Measurements from ENCODE around the gene SDC3.
"Not testable (repeated sequence)": the region's sequence is repeated elsewhere in the genome, so short reads cannot be mapped to it uniquely, and the experiment has no call there.

The SDC3 gene

DNA sequence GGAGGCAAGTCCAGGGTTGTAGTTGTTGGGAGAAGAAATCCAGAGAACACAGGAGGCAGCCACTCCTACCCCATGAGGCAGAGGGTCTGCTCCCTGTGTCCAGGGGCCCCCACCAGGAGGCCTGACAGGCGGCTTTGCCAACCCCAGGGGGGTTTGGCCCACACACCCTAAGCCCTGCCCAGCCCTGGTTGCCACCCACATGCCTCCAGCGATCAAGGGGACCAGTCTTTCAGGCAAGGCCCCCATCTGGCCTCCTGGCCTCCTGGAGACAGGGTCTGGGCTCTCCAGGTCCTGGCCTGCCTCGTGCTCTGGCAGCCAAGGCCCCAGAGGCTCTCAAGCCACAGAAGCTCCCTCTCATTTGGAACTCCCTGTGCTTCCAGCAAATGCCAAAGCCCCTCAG lies 38.5 kb downstream of the SDC3 start:
- H3K9ac ChIP-seq: peak overlapping the region in 2 of 11 experiments; percentile 20 to 52; a peak in 1 of 22 replicates
- peaks cover 0 to 56% (median 0%) of the 10 kb centered on the region in 11 experiments; a peak in 6 of 22 replicates for H3K36me3 ChIP-seq
- no peak overlapping the region for H3K27ac ChIP-seq
- peak overlapping the region in 3 of 11 experiments; percentile 45 to 65 (median 55); a peak in 6 of 22 replicates for H3K4me2 ChIP-seq
- H3K27me3 ChIP-seq: peaks cover 98 to 100% (median 100%) of the 10 kb centered on the region in 11 experiments
- peaks cover 84 to 96% (median 91%) of the 10 kb centered on the region in 11 experiments for H4K20me1 ChIP-seq
- no peak for TF ChIP-seq Cebpa-rat (IDR thresholded peaks at IDR 0.05)
- H3K4me1 ChIP-seq: peaks cover 4 to 76% (median 10%) of the 10 kb centered on the region in 10 experiments; a peak in 15 of 20 replicates
- no peaks in the 10 kb centered on the region; a peak in 1 of 22 replicates for H3K9me3 ChIP-seq (replicated peaks in 1 of 11)
- no peak overlapping the region for H3K4me3 ChIP-seq

DNA sequence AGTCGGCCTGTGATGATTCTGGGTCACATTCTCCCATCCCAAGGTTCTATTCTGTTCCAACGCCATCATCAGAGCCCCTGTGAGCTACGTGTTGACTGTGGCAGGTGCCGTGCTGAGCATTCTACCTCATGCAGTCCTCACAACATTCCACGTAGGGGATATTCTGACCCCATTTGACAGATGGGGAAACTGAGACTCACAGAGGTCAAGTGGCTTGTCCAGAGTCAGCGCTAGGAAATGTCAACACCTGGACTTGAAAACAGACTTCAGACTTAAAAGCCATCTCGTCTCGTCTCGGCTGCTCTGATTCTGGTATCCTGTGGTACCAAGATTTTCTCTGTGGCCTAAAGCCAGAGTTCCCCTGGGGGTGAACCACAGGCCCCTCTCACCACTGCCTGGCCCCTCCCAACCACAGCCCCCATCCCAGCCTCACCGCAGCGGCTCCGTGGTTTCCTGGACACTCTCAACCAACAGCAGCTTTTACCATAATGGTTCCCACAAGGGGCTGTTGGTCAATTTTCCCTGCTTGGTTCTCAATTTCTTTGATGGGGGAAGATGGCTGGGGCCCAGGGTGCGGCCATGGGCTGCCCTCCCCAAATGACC lies 39.6 kb downstream of the SDC3 start:
- peaks cover 0 to 45% (median 0%) of the 10 kb centered on the region in 11 experiments; a peak in 6 of 22 replicates for H3K36me3 ChIP-seq
- peaks cover 98 to 100% (median 100%) of the 10 kb centered on the region in 11 experiments for H3K27me3 ChIP-seq
- H3K4me1 ChIP-seq: peaks cover 4 to 66% (median 10%) of the 10 kb centered on the region in 10 experiments; a peak in 15 of 20 replicates
- H3K27ac ChIP-seq: no peak overlapping the region
- peaks cover 75 to 96% (median 89%) of the 10 kb centered on the region in 11 experiments for H4K20me1 ChIP-seq
- TF ChIP-seq Cebpa-rat (IDR thresholded peaks at IDR 0.05): no peak
- peak overlapping the region in 8 of 11 experiments; percentile 2 to 65 (median 36); a peak in 10 of 22 replicates for H3K4me2 ChIP-seq
- H3K9me3 ChIP-seq (replicated peaks in 1 of 11): no peaks in the 10 kb centered on the region
- no peak overlapping the region for H3K4me3 ChIP-seq
- H3K9ac ChIP-seq: no peak overlapping the region

GRCh38 chr1:30868057-30868456 lies 40.5 kb downstream of the SDC3 start:
- Histone ChIP-seq H3K36me3 (peaks cover 0 to 36% (median 0%) of the 10 kb centered on the region in 11 experiments; a peak in 6 of 22 replicates), H4K20me1 (peaks cover 67 to 90% (median 84%) of the 10 kb centered on the region in 11 experiments), H3K4me1 (peaks cover 4 to 58% (median 10%) of the 10 kb centered on the region in 10 experiments; a peak in 15 of 20 replicates), H3K27me3 (peaks cover 98 to 100% (median 100%) of the 10 kb centered on the region in 11 experiments)
- not testable (repeated sequence) for H3K9ac ChIP-seq; H3K27ac ChIP-seq; H3K4me2 ChIP-seq; H3K9me3 ChIP-seq (replicated peaks in 1 of 11); H3K4me3 ChIP-seq
- peak in 5 of 11 experiments; percentile 13 to 61 (median 29); a peak in 2 of 22 replicates for TF ChIP-seq Cebpa-rat (IDR thresholded peaks at IDR 0.05)

DNA sequence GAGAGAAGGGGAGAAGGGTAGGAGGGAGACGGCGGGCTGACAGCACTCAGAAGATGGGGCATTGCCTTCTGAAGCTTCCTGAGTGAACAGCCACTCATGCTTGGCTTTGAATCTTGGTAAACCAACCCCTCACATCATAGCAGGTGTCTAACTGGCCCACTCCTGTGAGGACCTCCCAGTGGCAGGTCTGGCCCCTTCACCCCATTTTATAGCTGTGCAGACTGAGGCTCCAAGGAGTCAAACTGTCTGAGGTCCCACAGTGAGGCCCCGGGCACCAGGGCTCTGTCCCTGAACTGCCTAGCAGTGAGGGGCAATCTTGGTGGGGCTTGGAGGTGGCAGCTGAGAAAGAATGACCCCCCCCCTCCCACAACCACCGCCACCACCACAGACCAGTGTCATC lies 41.0 kb downstream of the SDC3 start:
- TF ChIP-seq Cebpa-rat (IDR thresholded peaks at IDR 0.05): no peak
- peaks cover 0 to 31% (median 0%) of the 10 kb centered on the region in 11 experiments; a peak in 6 of 22 replicates for H3K36me3 ChIP-seq

GRCh38 chr1:30866594-30866993 lies 42.0 kb downstream of the SDC3 start:
- no peak overlapping the region for H3K27ac ChIP-seq
- H3K9ac ChIP-seq: no peak overlapping the region
- peaks cover 0 to 21% (median 0%) of the 10 kb centered on the region in 11 experiments; a peak in 4 of 22 replicates for H3K36me3 ChIP-seq
- no peaks in the 10 kb centered on the region for H3K9me3 ChIP-seq (replicated peaks in 1 of 11)
- peaks cover 4 to 43% (median 10%) of the 10 kb centered on the region in 10 experiments; a peak in 15 of 20 replicates for H3K4me1 ChIP-seq
- TF ChIP-seq Cebpa-rat (IDR thresholded peaks at IDR 0.05): no peak
- 0 out of 22 replicates have a peak overlapping the region, but pooled peaks of 1 of the 11 experiments have one; percentile 15 for H3K4me2 ChIP-seq
- peaks cover 52 to 80% (median 71%) of the 10 kb centered on the region in 11 experiments for H4K20me1 ChIP-seq
- H3K27me3 ChIP-seq: peaks cover 98 to 100% (median 100%) of the 10 kb centered on the region in 11 experiments
- no peak overlapping the region for H3K4me3 ChIP-seq

More for the DNA sequence above, 41.0 kb downstream of the SDC3 start:
- H3K4me3 ChIP-seq: no peak overlapping the region
- H3K4me2 ChIP-seq: no peak overlapping the region
- H3K9ac ChIP-seq: no peak overlapping the region
- H3K9me3 ChIP-seq (replicated peaks in 1 of 11): no peaks in the 10 kb centered on the region
- H3K4me1 ChIP-seq: peaks cover 4 to 52% (median 10%) of the 10 kb centered on the region in 10 experiments; a peak in 15 of 20 replicates
- peaks cover 98 to 100% (median 100%) of the 10 kb centered on the region in 11 experiments for H3K27me3 ChIP-seq
- H3K27ac ChIP-seq: no peak overlapping the region
- peaks cover 61 to 87% (median 79%) of the 10 kb centered on the region in 11 experiments for H4K20me1 ChIP-seq

GRCh38 chr1:30864681-30865080 lies 43.9 kb downstream of the SDC3 start:
- Histone ChIP-seq H3K4me3 (no peak overlapping the region), H3K9ac (no peak overlapping the region), H3K9me3 (replicated peaks in 1 of 11) (no peaks in the 10 kb centered on the region), H3K36me3 (peaks cover 0 to 2% (median 0%) of the 10 kb centered on the region in 11 experiments; a peak in 3 of 22 replicates), H4K20me1 (peaks cover 33 to 74% (median 60%) of the 10 kb centered on the region in 11 experiments; a peak in 21 of 22 replicates), H3K4me2 (no peak overlapping the region), H3K27ac (no peak overlapping the region), H3K4me1 (peaks cover 4 to 24% (median 9%) of the 10 kb centered on the region in 10 experiments; a peak in 15 of 20 replicates), H3K27me3 (peaks cover 98 to 100% (median 100%) of the 10 kb centered on the region in 11 experiments)
- TF ChIP-seq Cebpa-rat (IDR thresholded peaks at IDR 0.05): no peak

GRCh38 chr1:30863858-30864604 lies 44.5 kb downstream of the SDC3 start:
- Histone ChIP-seq H3K4me3 (no peak overlapping the region), H3K36me3 (no peaks in the 10 kb centered on the region), H3K27me3 (peaks cover 100% of the 10 kb centered on the region in 11 experiments), H3K9me3 (replicated peaks in 1 of 11) (no peaks in the 10 kb centered on the region), H3K9ac (no peak overlapping the region), H3K27ac (no peak overlapping the region), H3K4me2 (no peak overlapping the region), H4K20me1 (peaks cover 26 to 75% (median 59%) of the 10 kb centered on the region in 11 experiments; a peak in 20 of 22 replicates), H3K4me1 (peaks cover 2 to 18% (median 5%) of the 10 kb centered on the region in 10 experiments; a peak in 14 of 20 replicates)
- TF ChIP-seq Cebpa-rat (IDR thresholded peaks at IDR 0.05): no peak

DNA sequence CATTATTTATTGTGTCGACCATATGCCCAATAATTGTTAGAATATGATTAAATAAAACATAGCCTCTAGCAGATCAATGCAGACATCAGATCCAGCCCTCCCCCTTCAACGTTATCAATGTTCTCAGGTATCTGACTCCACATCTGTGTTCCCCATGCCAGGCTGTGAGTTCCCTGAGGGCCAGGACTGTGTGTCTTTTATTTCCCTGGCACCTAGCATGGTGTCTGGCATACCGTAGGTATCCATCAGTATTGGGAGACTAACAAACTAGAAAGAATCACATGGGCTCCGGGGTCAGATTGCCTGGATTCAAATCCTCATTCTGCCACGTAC lies 48.3 kb downstream of the SDC3 start:
- H3K36me3 ChIP-seq: no peaks in the 10 kb centered on the region
- no peak overlapping the region for H3K27ac ChIP-seq
- no peak overlapping the region for H3K4me3 ChIP-seq
- H3K9me3 ChIP-seq (replicated peaks in 1 of 11): no peaks in the 10 kb centered on the region
- no peak overlapping the region for H3K9ac ChIP-seq
- H3K4me1 ChIP-seq: peaks cover 0 to 11% (median 1%) of the 10 kb centered on the region in 10 experiments; a peak in 6 of 20 replicates
- H3K4me2 ChIP-seq: no peak overlapping the region
- H3K27me3 ChIP-seq: peaks cover 100% of the 10 kb centered on the region in 11 experiments
- H4K20me1 ChIP-seq: peaks cover 0 to 67% (median 52%) of the 10 kb centered on the region in 11 experiments; a peak in 16 of 22 replicates
- TF ChIP-seq Cebpa-rat (IDR thresholded peaks at IDR 0.05): no peak
